Measurements from ENCODE around the gene SLC9A3. TPM values are rescaled to one million over a fixed set of nuclear protein-coding genes. Genes with fewer than 3 reads are reported as not detected.

Gene SLC9A3
- polyA plus RNA-seq, 1 of the 3 experiments (the other 2 are of a cell fraction): 1.9 TPM

- 60% methylated on average over 10 of the region's 10 CpGs for WGBS (ENCODE audit: low lambda C conversion rate)
- Histone ChIP-seq H3K36me3 (replicated peaks in 1 of 2; ENCODE audit: control insufficient read depth in 1 of 2, insufficient read depth in 2 of 2, low read length in 1 of 2) (no peaks in the 10 kb centered on the region), H4K20me1 (ENCODE audit: insufficient read depth) (no peaks in the 10 kb centered on the region), H2AFZ (ENCODE audit: low read depth) (no peak overlapping the region), H3K27me3 (ENCODE audit: insufficient read depth) (peaks cover 23% of the 10 kb centered on the region; the same call in 1 of the 2 replicates), H3K9ac (no peak overlapping the region), H3K4me2 (no peak overlapping the region), H3K4me3 (ENCODE audit: low read depth in 2 of 2, low read length in 1 of 2) (no peak overlapping the region), H3K79me2 (ENCODE audit: insufficient read depth) (no peaks in the 10 kb centered on the region), H3K9me3 (no peaks in the 10 kb centered on the region), H3F3A (replicated peaks; ENCODE audit: insufficient read depth) (no peaks in the 10 kb centered on the region), H3K27ac (ENCODE audit: low read depth in 2 of 2, low read length in 1 of 2) (no peak overlapping the region), H3K9me2 (no peaks in the 10 kb centered on the region), H3K4me1 (ENCODE audit: control insufficient read depth in 1 of 2, insufficient read depth in 2 of 2, low read depth in 1 of 2, low read length in 1 of 2) (no peaks in the 10 kb centered on the region; a peak in 1 of 4 replicates)
- no peak for DNase-seq
- POLR2A ChIA-PET: no interaction called here
- TF ChIP-seq CHD2 (IDR thresholded peaks at IDR 0.05; ENCODE audit: low read length, partially characterized antibody): no peak
- no peak for TF ChIP-seq SIN3A (IDR thresholded peaks at IDR 0.05; ENCODE audit: borderline replicate concordance, low read depth, low read length)
- no peak for TF ChIP-seq REST (IDR thresholded peaks at IDR 0.05; ENCODE audit: low read depth, low read length)
- TF ChIP-seq RAD21 (IDR thresholded peaks at IDR 0.05; ENCODE audit: low read length): no peak
- no peak for TF ChIP-seq PBX3 (IDR thresholded peaks at IDR 0.05)
- TF ChIP-seq NFIC (IDR thresholded peaks at IDR 0.05; ENCODE audit: borderline replicate concordance): no peak
- no peak for TF ChIP-seq FOXJ3 (CRISPR knock-in tag; IDR thresholded peaks at IDR 0.05)
- no peak for TF ChIP-seq TAF1 (IDR thresholded peaks at IDR 0.05; ENCODE audit: borderline replicate concordance, low read depth, low read length)
- TF ChIP-seq ELF1 (IDR thresholded peaks at IDR 0.05): no peak
- CTCF ChIA-PET: no interaction called here
Observed at GRCh38 chr5:500491-500890, 23.8 kb downstream of the SLC9A3 start.

GRCh38 chr5:499233-500209 lies 24.7 kb downstream of the SLC9A3 start:
- ChIA-PET POLR2A (no interaction called here), CTCF (no interaction called here)
- Histone ChIP-seq H3K4me2 (no peak overlapping the region), H3K9me2 (no peaks in the 10 kb centered on the region), H3K79me2 (ENCODE audit: insufficient read depth) (no peaks in the 10 kb centered on the region), H3K9me3 (no peaks in the 10 kb centered on the region), H3K4me3 (ENCODE audit: low read depth in 2 of 2, low read length in 1 of 2) (no peak overlapping the region), H3K27ac (ENCODE audit: low read depth in 2 of 2, low read length in 1 of 2) (no peak overlapping the region), H3K36me3 (replicated peaks in 1 of 2; ENCODE audit: control insufficient read depth in 1 of 2, insufficient read depth in 2 of 2, low read length in 1 of 2) (no peaks in the 10 kb centered on the region), H3K4me1 (ENCODE audit: control insufficient read depth in 1 of 2, insufficient read depth in 2 of 2, low read depth in 1 of 2, low read length in 1 of 2) (no peaks in the 10 kb centered on the region; a peak in 1 of 4 replicates), H3F3A (replicated peaks; ENCODE audit: insufficient read depth) (no peaks in the 10 kb centered on the region), H4K20me1 (ENCODE audit: insufficient read depth) (no peaks in the 10 kb centered on the region), H3K9ac (no peak overlapping the region), H2AFZ (ENCODE audit: low read depth) (no peak overlapping the region), H3K27me3 (ENCODE audit: insufficient read depth) (peaks cover 23% of the 10 kb centered on the region; the same call in 1 of the 2 replicates)
- TF ChIP-seq YY1 (IDR thresholded peaks at IDR 0.05; ENCODE audit: low read depth): no peak
- no peak for TF ChIP-seq IRF3 (IDR thresholded peaks at IDR 0.05; ENCODE audit: low read depth, low read length)
- WGBS (ENCODE audit: low lambda C conversion rate): 43% methylated on average over 24 of the region's 32 CpGs
- DNase-seq: no peak
